Head of caudate nucleus (tissue), 42 donors: ENCODE data around the gene SH2D7.
A peak's percentile ranks its signal among the peaks of the same experiment; 100 is the strongest.

Experiments
- DNase-seq, 42 donors: peaks; one replicate each; pipeline versions ENCODE4 v3.0.0 to v3.0.0-alpha.2; 2020 to 2021; ENCODE audit warnings: mixed read lengths in 7 of 42
- intact Hi-C: fragments of 100-400 bp; cut with DNase I; formaldehyde crosslinking; loops from one replicate; pipeline ENCODE4 v1.15.0; 2022

The SH2D7 gene

GRCh38 chr15:78098131-78098755, 5.9 kb downstream of the SH2D7 start:
- DNase-seq = no peak
- intact Hi-C loops = no loop called here

- intact Hi-C loops = no loop called here
- DNase-seq = no peak
Measured at GRCh38 chr15:78100886-78101285, 8.5 kb downstream of the SH2D7 start.

- intact Hi-C loops = no loop called here
Measured at GRCh38 chr15:78101423-78102105, 9.2 kb downstream of the SH2D7 start.

GRCh38 chr15:78102211-78102610, 9.8 kb downstream of the SH2D7 start:
- DNase-seq = no peak
- intact Hi-C loops = no loop called here

More at GRCh38 chr15:78101423-78102105, 9.2 kb downstream of the SH2D7 start:
- no peak for DNase-seq

GRCh38 chr15:78102741-78103140, 10.4 kb downstream of the SH2D7 start:
- intact Hi-C loops = no loop called here

GRCh38 chr15:78103406-78104118, 11.2 kb downstream of the SH2D7 start:
- intact Hi-C loops = no loop called here
- peak in 2 of 42 donors; percentile 13 to 42 for DNase-seq

More at GRCh38 chr15:78102741-78103140, 10.4 kb downstream of the SH2D7 start:
- DNase-seq = no peak

GRCh38 chr15:78104119-78104479, 11.7 kb downstream of the SH2D7 start:
- intact Hi-C loops = no loop called here

GRCh38 chr15:78104566-78105475, 12.5 kb downstream of the SH2D7 start:
- intact Hi-C loops = no loop called here

More at GRCh38 chr15:78104119-78104479, 11.7 kb downstream of the SH2D7 start:
- no peak for DNase-seq

GRCh38 chr15:78105476-78106241, 13.3 kb downstream of the SH2D7 start:
- no peak for DNase-seq
- intact Hi-C loops = no loop called here

More at GRCh38 chr15:78104566-78105475, 12.5 kb downstream of the SH2D7 start:
- DNase-seq = no peak

- intact Hi-C loops = no loop called here
- no peak for DNase-seq
Measured at GRCh38 chr15:78107471-78107870, 15.1 kb downstream of the SH2D7 start.

- peak; percentile 67 to 91 (median 83) for DNase-seq
- intact Hi-C loops = loop anchor here (2.0 kb wide), 1 partner anchor 142 kb away; no protein-coding TSS in a partner anchor
Measured at GRCh38 chr15:78108300-78109084, 16.1 kb downstream of the SH2D7 start.

GRCh38 chr15:78109156-78109555, 16.8 kb downstream of the SH2D7 start:
- intact Hi-C loops = loop anchor here (2.0 kb wide), 1 partner anchor 142 kb away; no protein-coding TSS in a partner anchor
- DNase-seq = no peak

GRCh38 chr15:78110096-78110495, 17.7 kb downstream of the SH2D7 start:
- no peak for DNase-seq
- intact Hi-C loops = loop anchor here (5.0 kb wide), 1 partner anchor 132 kb away; no protein-coding TSS in a partner anchor

GRCh38 chr15:78110916-78111475, 18.6 kb downstream of the SH2D7 start:
- no peak for DNase-seq

GRCh38 chr15:78111788-78112187, 19.4 kb downstream of the SH2D7 start:
- no peak for DNase-seq
- intact Hi-C loops = loop anchor here (5.0 kb wide), 1 partner anchor 131 kb away; no protein-coding TSS in a partner anchor

More at GRCh38 chr15:78110916-78111475, 18.6 kb downstream of the SH2D7 start:
- intact Hi-C loops = loop anchor here (5.0 kb wide), 1 partner anchor 131 kb away; no protein-coding TSS in a partner anchor

GRCh38 chr15:78112551-78112950, 20.2 kb downstream of the SH2D7 start:
- intact Hi-C loops = loop anchor here (5.0 kb wide), 1 partner anchor 130 kb away; no protein-coding TSS in a partner anchor
- DNase-seq = no peak

GRCh38 chr15:78120523-78120922, 28.2 kb downstream of the SH2D7 start:
- no peak for DNase-seq
- intact Hi-C loops = no loop called here
